AG04450 (cell line): ENCODE results near the gene ADAMTSL1. TPM values are rescaled to one million over a fixed set of nuclear protein-coding genes. Genes with fewer than 3 reads are reported as not detected.

ENCODE experiments used
- CTCF ChIA-PET: fragments of 300-600, 350-600 bp; formaldehyde crosslinking; extraction: SDS; loops from one replicate; lab custom pipeline; 2022; ENCODE audit warnings: antibody characterized with exemption, inconsistent platforms; lab: Charles Lee
- POLR2A ChIA-PET: fragments of 350-600 bp; formaldehyde crosslinking; extraction: SDS; loops from one replicate; lab custom pipeline; 2021; ENCODE audit warnings: antibody characterized with exemption, inconsistent platforms; lab: Yijun Ruan, JAX
- DNase-seq: peaks from one replicate; pipeline ENCODE4 v3.0.0-alpha.2; 2011; ENCODE audit warnings: low read depth, low spot score
- H3K27ac ChIP-seq: one replicate; pipeline ENCODE4 v1.5.1; 2012; ENCODE audit warnings: low read depth, low read length, control low read depth
- H3K27me3 ChIP-seq: one replicate; pipeline ENCODE4 v1.6.0; 2012; ENCODE audit warnings: low read length; ENCODE audit not compliant: control insufficient read depth, insufficient read depth
- H3K4me3 ChIP-seq: 2 replicates; pipeline ENCODE4 v1.5.1; 2011; ENCODE audit warnings: mild to moderate bottlenecking, low read depth, low read length, control low read depth
- H3K9me3 ChIP-seq: 2 replicates; pipeline ENCODE4 v1.5.1; 2012; ENCODE audit warnings: low read length; ENCODE audit not compliant: control insufficient read depth, insufficient read depth
- CTCF ChIP-seq: IDR thresholded peaks from 2 replicates; pipeline ENCODE4 v1.5.1; 2011; ENCODE audit warnings: low read depth, low read length, control low read depth, inconsistent platforms
- polyA plus RNA-seq: library from polyadenylated mRNA; depleted of rRNA; stranded (reverse); fragments of >200 nt; gene quantifications from 2 replicates; pipeline ENCODE4 v1.2.3, GENCODE V29; 2011

The ADAMTSL1 gene
- polyA plus RNA-seq, 1 experiment: 22.2 TPM

GRCh38 chr9:18531136-18532065 is 57.4 kb downstream of the ADAMTSL1 start:
- peaks cover 11% of the 10 kb centered on the region for H3K9me3 ChIP-seq
- no peak for TF ChIP-seq CTCF
- no peaks in the 10 kb centered on the region for H3K27me3 ChIP-seq
- no peak overlapping the region for H3K27ac ChIP-seq
- POLR2A ChIA-PET: no interaction called here
- no peak overlapping the region for H3K4me3 ChIP-seq
- no peak for DNase-seq
- CTCF ChIA-PET: interaction anchor here (0.5 kb wide), 1 partner anchor 276 kb away, joined by 4 read pairs; no protein-coding TSS in a partner anchor

GRCh38 chr9:18534611-18535010 is 60.7 kb downstream of the ADAMTSL1 start:
- TF ChIP-seq CTCF: no peak
- ChIA-PET POLR2A (no interaction called here), CTCF (interaction anchor here (0.6 kb wide), 1 partner anchor 19 kb away, joined by 5 read pairs; no protein-coding TSS in a partner anchor)
- H3K27ac ChIP-seq: no peak overlapping the region
- H3K9me3 ChIP-seq: peaks cover 11% of the 10 kb centered on the region
- no peaks in the 10 kb centered on the region for H3K27me3 ChIP-seq
- DNase-seq: no peak
- no peak overlapping the region for H3K4me3 ChIP-seq

- Histone ChIP-seq H3K9me3 (peaks cover 11% of the 10 kb centered on the region), H3K4me3 (no peak overlapping the region), H3K27ac (no peak overlapping the region), H3K27me3 (no peaks in the 10 kb centered on the region)
- ChIA-PET POLR2A (no interaction called here), CTCF (interaction anchor here (0.6 to 1.2 kb wide), 2 partner anchors 94 to 277 kb away, joined by 3 to 6 read pairs; no protein-coding TSS in a partner anchor)
- no peak for DNase-seq
- no peak for TF ChIP-seq CTCF
Observed at GRCh38 chr9:18536554-18536953, 62.6 kb downstream of the ADAMTSL1 start.

- Histone ChIP-seq H3K4me3 (no peak overlapping the region), H3K9me3 (peaks cover 9% of the 10 kb centered on the region), H3K27ac (no peak overlapping the region), H3K27me3 (no peaks in the 10 kb centered on the region)
- DNase-seq: no peak
- ChIA-PET POLR2A (no interaction called here), CTCF (no interaction called here)
- TF ChIP-seq CTCF: no peak
Observed at GRCh38 chr9:18539203-18539693, 65.3 kb downstream of the ADAMTSL1 start.

GRCh38 chr9:18542837-18543405 is 69.0 kb downstream of the ADAMTSL1 start:
- H3K9me3 ChIP-seq: no peaks in the 10 kb centered on the region
- H3K27me3 ChIP-seq: no peaks in the 10 kb centered on the region
- ChIA-PET POLR2A (no interaction called here), CTCF (no interaction called here)
- no peak overlapping the region for H3K27ac ChIP-seq
- no peak overlapping the region for H3K4me3 ChIP-seq
- no peak for TF ChIP-seq CTCF
- no peak for DNase-seq
